Measurements from ENCODE around the gene HDAC9. TPM values are rescaled to one million over a fixed set of nuclear protein-coding genes. Genes with fewer than 3 reads are reported as not detected.

Gene HDAC9
- total RNA-seq, 1 experiment from 2014 or later, result 4.3 TPM

- Histone ChIP-seq H3K9me2 (ENCODE audit: insufficient read depth) (no peaks in the 10 kb centered on the region), H4K20me1 (ENCODE audit: insufficient read depth) (no peaks in the 10 kb centered on the region), H3K4me1 (ENCODE audit: control insufficient read depth in 1 of 2, insufficient read depth in 2 of 2, low read length in 2 of 2) (no peaks in the 10 kb centered on the region), H2AFZ (ENCODE audit: low read depth, low read length, poor library complexity, severe bottlenecking) (no peak overlapping the region), H3K27ac (ENCODE audit: low read depth, low read length) (no peak overlapping the region), H3K4me2 (ENCODE audit: low read length) (no peak overlapping the region), H3K27me3 (ENCODE audit: insufficient read depth, low read length) (no peaks in the 10 kb centered on the region), H3K9ac (ENCODE audit: low read length) (no peak overlapping the region), H3K79me2 (ENCODE audit: insufficient read depth, low read length) (no peaks in the 10 kb centered on the region), H3K36me3 (ENCODE audit: control insufficient read depth in 1 of 2, insufficient read depth in 2 of 2, low read length in 2 of 2) (no peaks in the 10 kb centered on the region), H3K9me3 (ENCODE audit: control insufficient read depth in 1 of 2, insufficient read depth in 1 of 2, low read depth in 1 of 2, low read length in 2 of 2) (no peaks in the 10 kb centered on the region; a peak in 1 of 4 replicates), H3K4me3 (replicated peaks in 1 of 2; ENCODE audit: low read depth in 1 of 2, low read length in 2 of 2) (no peak overlapping the region)
- ChIA-PET CTCF (no interaction called here), RAD21 (ENCODE audit: low non-redundant PET in 1 of 2, low total read pairs in 2 of 2, uncharacterized antibody in 2 of 2, unreplicated experiment in 2 of 2) (no interaction called here), POLR2A (no interaction called here)
- no peak for ATAC-seq
- DNase-seq (ENCODE audit: low read depth, low spot score), result no peak
- no TSS peak for BruUV-seq (replicated peaks)
- intact Hi-C loops (cut with micrococcal nuclease), result no loop called here
- TF ChIP-seq MAX (IDR thresholded peaks at IDR 0.05) (no peak), CBX3 (IDR thresholded peaks at IDR 0.05; ENCODE audit: low read depth) (no peak), RAD21 (IDR thresholded peaks at IDR 0.05; ENCODE audit: low read depth) (no peak), JUND (IDR thresholded peaks at IDR 0.05) (no peak), CEBPB (IDR thresholded peaks at IDR 0.05; ENCODE audit: low read depth) (no peak), ZBTB33 (IDR thresholded peaks at IDR 0.05; ENCODE audit: extremely low read depth, insufficient replicate concordance, low read length) (no peak), ATF3 (IDR thresholded peaks at IDR 0.05) (no peak), SP1 (IDR thresholded peaks at IDR 0.05; ENCODE audit: low read depth) (no peak), CTCF (IDR thresholded peaks at IDR 0.05 in 2 of 3, conservative IDR thresholded peaks at IDR 0.05 in 1 of 3; ENCODE audit: borderline replicate concordance in 1 of 3, insufficient read depth in 1 of 3, low read depth in 2 of 3, low read length in 2 of 3) (no peak), TCF7L2 (IDR thresholded peaks at IDR 0.05; ENCODE audit: borderline replicate concordance, extremely low read depth, insufficient read depth, insufficient read length) (no peak), ZFX (IDR thresholded peaks at IDR 0.05) (no peak), EGR1 (IDR thresholded peaks at IDR 0.05; ENCODE audit: low read depth) (no peak)
Observed at GRCh38 chr7:18534481-18534880, 38.9 kb downstream of the HDAC9 start.
